RWPE2 (cell line): ENCODE results near the gene PCBP3.

Source experiments
- ATAC-seq: fragments of 200-7000 bp; cut with Tn5 transposase; 3 replicates; pipeline ENCODE4 v1.9.1; 2021; ENCODE audit warnings: low read depth
- DNase-seq: peaks from one replicate; pipeline ENCODE4 v3.0.0-alpha.2; 2020; ENCODE audit warnings: low spot score
- H3K27ac ChIP-seq: fragments of 450-650 bp; 2 replicates; pipeline ENCODE4 v1.5.1; 2017; ENCODE audit warnings: mild to moderate bottlenecking; ENCODE audit not compliant: poor library complexity, severe bottlenecking
- H3K27me3 ChIP-seq: fragments of 250-450 bp; sonication (Bioruptor Pico); 2 replicates; pipeline ENCODE4 v1.5.1; 2021; ENCODE audit warnings: mild to moderate bottlenecking, moderate library complexity; ENCODE audit not compliant: insufficient read depth, poor library complexity, severe bottlenecking
- H3K36me3 ChIP-seq: fragments of 250-450 bp; sonication (Bioruptor Pico); 2 replicates; pipeline ENCODE4 v1.5.1; 2020; ENCODE audit warnings: low read depth, mild to moderate bottlenecking, moderate library complexity
- H3K4me1 ChIP-seq: fragments of 250-450 bp; sonication (Bioruptor Pico); 2 replicates; pipeline ENCODE4 v1.5.1; 2021; ENCODE audit warnings: mild to moderate bottlenecking, moderate library complexity; ENCODE audit not compliant: insufficient read depth, poor library complexity, severe bottlenecking
- H3K4me3 ChIP-seq: fragments of 250-450 bp; sonication (Bioruptor Pico); 2 replicates; pipeline ENCODE4 v1.5.1; 2021; ENCODE audit warnings: mild to moderate bottlenecking, moderate library complexity; ENCODE audit not compliant: severe bottlenecking
- H3K9me3 ChIP-seq: fragments of 250-450 bp; sonication (Bioruptor Pico); 2 replicates; pipeline ENCODE4 v1.5.1; 2021; ENCODE audit warnings: mild to moderate bottlenecking, moderate library complexity; ENCODE audit not compliant: severe bottlenecking
- TF ChIP-seq, protein P1 (sequence below): fragments of 450-650 bp; IDR thresholded peaks from one replicate; pipeline ENCODE4 v1.5.1; 2017; ENCODE audit warnings: mild to moderate bottlenecking, moderate library complexity; ENCODE audit not compliant: poor library complexity, severe bottlenecking

PCBP3 gene

DNA sequence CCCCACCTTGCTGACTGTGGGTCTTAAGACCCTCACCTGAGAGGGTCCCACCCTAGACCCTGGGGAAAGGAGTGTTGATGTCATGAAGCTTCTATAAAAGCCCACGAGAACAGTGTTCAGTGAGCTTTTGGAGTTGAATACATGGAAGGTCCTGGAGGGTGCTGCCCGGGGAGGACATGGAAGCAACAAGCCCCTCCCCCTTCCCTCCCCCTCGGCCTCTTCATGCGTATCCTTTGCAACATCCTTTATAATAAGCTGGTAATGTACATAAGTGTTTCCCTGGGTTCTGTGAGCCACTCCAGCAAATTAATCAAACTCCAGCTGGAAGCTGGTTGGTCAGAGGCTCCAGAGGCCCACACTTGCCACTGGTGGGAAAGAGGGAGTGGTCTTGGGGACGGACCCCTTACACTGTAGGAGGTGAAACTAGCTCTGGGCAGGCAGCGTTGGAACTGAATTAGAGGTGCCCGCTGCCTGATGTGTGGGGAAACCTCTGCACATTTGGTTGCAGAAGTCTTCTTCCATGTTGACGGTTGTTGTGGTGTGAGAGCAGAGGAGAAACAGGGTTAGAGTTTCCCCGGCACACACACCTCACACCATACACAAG is 323.4 kb downstream of the PCBP3 start:
- DNase-seq = no peak
- Histone ChIP-seq H3K4me3 (no peak overlapping the region), H3K36me3 (no peaks in the 10 kb centered on the region), H3K4me1 (no peaks in the 10 kb centered on the region), H3K27ac (no peak overlapping the region), H3K27me3 (no peaks in the 10 kb centered on the region), H3K9me3 (peaks cover 2% of the 10 kb centered on the region)
- TF ChIP-seq, protein P1, sequence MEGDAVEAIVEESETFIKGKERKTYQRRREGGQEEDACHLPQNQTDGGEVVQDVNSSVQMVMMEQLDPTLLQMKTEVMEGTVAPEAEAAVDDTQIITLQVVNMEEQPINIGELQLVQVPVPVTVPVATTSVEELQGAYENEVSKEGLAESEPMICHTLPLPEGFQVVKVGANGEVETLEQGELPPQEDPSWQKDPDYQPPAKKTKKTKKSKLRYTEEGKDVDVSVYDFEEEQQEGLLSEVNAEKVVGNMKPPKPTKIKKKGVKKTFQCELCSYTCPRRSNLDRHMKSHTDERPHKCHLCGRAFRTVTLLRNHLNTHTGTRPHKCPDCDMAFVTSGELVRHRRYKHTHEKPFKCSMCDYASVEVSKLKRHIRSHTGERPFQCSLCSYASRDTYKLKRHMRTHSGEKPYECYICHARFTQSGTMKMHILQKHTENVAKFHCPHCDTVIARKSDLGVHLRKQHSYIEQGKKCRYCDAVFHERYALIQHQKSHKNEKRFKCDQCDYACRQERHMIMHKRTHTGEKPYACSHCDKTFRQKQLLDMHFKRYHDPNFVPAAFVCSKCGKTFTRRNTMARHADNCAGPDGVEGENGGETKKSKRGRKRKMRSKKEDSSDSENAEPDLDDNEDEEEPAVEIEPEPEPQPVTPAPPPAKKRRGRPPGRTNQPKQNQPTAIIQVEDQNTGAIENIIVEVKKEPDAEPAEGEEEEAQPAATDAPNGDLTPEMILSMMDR = no peak
- no peak for ATAC-seq

DNA sequence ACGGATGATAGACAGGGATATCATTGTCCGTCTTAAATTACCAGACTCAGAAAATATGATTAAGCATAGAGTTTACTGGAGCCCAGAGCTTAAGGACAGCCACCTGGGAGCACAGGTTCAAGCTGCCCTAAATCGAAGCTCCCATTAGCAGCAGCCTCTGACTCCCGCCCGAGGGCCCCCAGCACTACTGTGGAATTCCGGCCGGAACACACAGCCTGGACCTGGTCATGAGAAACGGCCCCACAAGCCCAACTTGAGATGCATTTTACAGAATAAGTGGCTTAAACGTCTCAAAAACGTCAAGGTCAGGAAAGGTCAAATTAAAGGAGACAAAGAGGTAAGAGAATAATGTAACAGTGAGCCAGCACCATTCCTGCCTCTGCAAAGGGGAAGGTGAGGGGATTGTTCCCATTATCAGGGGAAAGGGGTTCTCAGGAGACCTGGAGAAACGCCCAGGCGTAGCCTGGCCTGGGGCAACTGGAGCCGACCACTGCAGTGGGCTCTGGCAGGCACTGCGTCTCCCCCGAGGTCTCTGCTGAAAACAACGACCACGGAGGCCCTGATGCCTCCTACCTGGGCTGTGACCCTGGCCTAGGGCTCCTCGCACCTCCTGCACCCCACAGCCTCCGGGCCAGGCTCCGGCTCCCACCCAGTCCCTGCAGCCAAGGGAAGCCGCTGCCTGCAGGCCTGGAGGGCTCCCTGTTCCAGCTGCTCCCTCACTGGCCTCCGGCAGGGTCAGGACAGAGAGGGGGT is 326.6 kb downstream of the PCBP3 start:
- TF ChIP-seq, protein P1 = no peak
- peak; percentile 53 for DNase-seq
- Histone ChIP-seq H3K36me3 (no peaks in the 10 kb centered on the region), H3K27ac (no peak overlapping the region), H3K4me3 (no peak overlapping the region), H3K9me3 (no peaks in the 10 kb centered on the region), H3K27me3 (no peaks in the 10 kb centered on the region), H3K4me1 (peaks cover 7% of the 10 kb centered on the region)
- ATAC-seq = no peak; the same call in 2 of the 3 replicates

DNA sequence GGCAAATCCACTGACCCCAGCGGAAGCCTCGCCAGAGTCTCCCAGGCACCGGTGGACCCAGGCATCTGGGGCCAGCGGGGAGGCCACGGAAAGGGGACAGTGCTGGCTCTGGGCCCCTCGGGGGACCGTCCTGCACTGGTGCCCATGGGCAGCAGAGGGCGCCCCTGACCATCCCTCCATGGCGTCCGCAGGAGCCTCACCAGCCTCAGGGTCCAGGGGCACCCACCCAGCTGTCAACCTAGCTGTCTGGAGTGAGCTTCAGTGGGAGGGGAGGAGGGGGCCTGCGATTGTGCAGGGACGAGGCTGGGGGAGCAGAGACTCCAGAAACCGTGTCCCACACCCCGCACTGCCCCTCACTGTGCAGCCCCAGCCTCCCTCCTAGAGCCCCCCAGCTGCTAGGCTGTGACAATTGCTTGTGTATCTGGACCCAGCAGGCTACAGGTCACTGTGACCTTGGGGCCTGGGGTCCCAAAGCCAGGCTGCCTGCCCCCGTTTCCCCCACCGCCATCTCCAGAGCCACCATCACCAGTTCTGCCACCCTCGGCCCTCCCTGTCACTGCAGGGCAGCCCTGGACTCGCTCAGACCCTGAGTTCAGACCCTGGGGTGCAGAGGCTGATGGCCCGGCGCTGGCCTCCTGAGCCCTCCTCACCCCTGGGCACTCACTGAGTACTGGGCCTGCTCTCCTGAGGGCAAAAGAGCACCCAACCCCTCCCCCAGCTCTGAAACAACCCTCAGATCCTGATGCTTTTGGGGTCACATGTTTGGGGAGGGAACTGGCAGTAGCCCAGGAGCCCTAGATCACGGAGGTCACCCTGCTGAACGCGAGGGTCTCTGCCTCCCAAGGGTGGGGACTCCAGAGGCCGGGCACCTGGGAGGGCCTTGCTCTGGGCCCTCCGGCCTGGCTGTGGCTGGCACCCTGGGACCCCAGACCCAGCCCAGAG is 327.4 kb downstream of the PCBP3 start:
- ATAC-seq (peak; percentile 67), DNase-seq (peak; percentile 60)
- TF ChIP-seq, protein P1 = peak; percentile 90
- no peaks in the 10 kb centered on the region for H3K36me3 ChIP-seq
- H3K4me1 ChIP-seq = peaks cover 7% of the 10 kb centered on the region
- H3K9me3 ChIP-seq = no peaks in the 10 kb centered on the region
- no peak overlapping the region for H3K4me3 ChIP-seq
- H3K27me3 ChIP-seq = no peaks in the 10 kb centered on the region
- H3K27ac ChIP-seq = no peak overlapping the region

DNA sequence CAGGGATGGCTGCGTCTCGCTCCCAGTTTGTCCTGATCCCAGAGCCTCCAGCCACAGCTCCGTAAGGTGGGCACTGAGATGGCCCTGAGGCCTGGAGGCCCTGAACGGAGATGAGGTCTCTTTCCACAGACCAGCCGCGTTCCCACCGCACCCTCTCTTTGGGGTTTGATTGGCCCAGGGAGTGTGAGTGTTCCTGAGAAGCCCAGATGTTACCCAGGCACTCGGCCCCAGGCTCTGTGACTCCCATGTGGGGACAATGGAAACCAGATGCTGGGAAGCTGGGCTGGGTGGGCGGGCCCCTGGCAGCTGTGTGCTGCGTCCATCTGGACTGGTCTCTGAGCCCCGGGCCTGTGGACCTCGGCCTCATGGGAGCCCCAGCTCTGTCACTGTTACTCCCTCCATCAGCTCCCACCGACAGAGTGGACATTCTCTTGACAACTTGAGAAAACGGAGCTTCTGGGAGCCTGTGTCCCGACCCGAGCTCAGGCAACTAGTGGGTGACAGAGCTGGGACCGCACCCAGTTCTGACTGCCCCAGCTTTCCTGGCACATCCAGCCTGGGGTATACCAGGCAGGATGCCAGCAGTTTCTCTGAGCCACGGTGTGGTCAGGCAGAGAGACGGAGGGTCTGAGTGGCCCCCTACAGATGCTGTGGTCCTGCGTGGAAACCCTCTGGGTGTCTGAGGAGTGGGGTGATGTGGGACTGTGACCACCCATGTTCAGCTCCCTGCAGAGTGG is 328.3 kb downstream of the PCBP3 start:
- Histone ChIP-seq H3K27ac (no peak overlapping the region), H3K9me3 (no peaks in the 10 kb centered on the region), H3K36me3 (no peaks in the 10 kb centered on the region), H3K27me3 (no peaks in the 10 kb centered on the region), H3K4me1 (peaks cover 7% of the 10 kb centered on the region), H3K4me3 (no peak overlapping the region)
- TF ChIP-seq, protein P1 = no peak
- DNase-seq (no peak), ATAC-seq (no peak)
